ENCODE measurements around the gene MYO1E.

The MYO1E gene

GRCh38 chr15:59208613-59209249 is 163.9 kb downstream of the MYO1E start:
- DNase-seq (ENCODE audit: low read depth, low spot score) = no peak

GRCh38 chr15:59206623-59207183 is 166.0 kb downstream of the MYO1E start, which contains the start of gene LDHAL6B:
Gene LDHAL6B (plus strand): TSS chr15:59206843. CDS start chr15:59206941, 98 bp downstream.
- no peak for DNase-seq (ENCODE audit: low read depth, low spot score)
- no peak within 1 kb of the TSS for H3K27ac ChIP-seq

More at GRCh38 chr15:59208613-59209249, 163.9 kb downstream of the MYO1E start:
- no peak overlapping the region for H3K27ac ChIP-seq

- no peak overlapping the region for H3K27ac ChIP-seq
- DNase-seq (ENCODE audit: low read depth, low spot score) = no peak
Measured at GRCh38 chr15:59205839-59206622, 166.6 kb downstream of the MYO1E start.

GRCh38 chr15:59203657-59204056 is 169.0 kb downstream of the MYO1E start:
- H3K27ac ChIP-seq = no peak overlapping the region
- DNase-seq (ENCODE audit: low read depth, low spot score) = no peak

GRCh38 chr15:59203008-59203407 is 169.7 kb downstream of the MYO1E start:
- no peak overlapping the region for H3K27ac ChIP-seq
- no peak for DNase-seq (ENCODE audit: low read depth, low spot score)

GRCh38 chr15:59200560-59200959 is 172.1 kb downstream of the MYO1E start:
- DNase-seq (ENCODE audit: low read depth, low spot score) = no peak
- peak overlapping the region; percentile 48 for H3K27ac ChIP-seq

GRCh38 chr15:59199626-59200465 is 172.8 kb downstream of the MYO1E start:
- no peak for DNase-seq (ENCODE audit: low read depth, low spot score)
- H3K27ac ChIP-seq = peak overlapping the region; percentile 48

- H3K27ac ChIP-seq = no peak overlapping the region
- DNase-seq (ENCODE audit: low read depth, low spot score) = no peak
Measured at GRCh38 chr15:59197454-59197853, 175.2 kb downstream of the MYO1E start.

- H3K27ac ChIP-seq = no peak overlapping the region
- no peak for DNase-seq (ENCODE audit: low read depth, low spot score)
Measured at GRCh38 chr15:59196416-59196815, 176.3 kb downstream of the MYO1E start.

- no peak for DNase-seq (ENCODE audit: low read depth, low spot score)
- H3K27ac ChIP-seq = no peak overlapping the region
Measured at GRCh38 chr15:59194639-59195325, 177.9 kb downstream of the MYO1E start.

GRCh38 chr15:59191855-59192237 is 180.8 kb downstream of the MYO1E start:
- peak; percentile 97 for DNase-seq (ENCODE audit: low read depth, low spot score)
- H3K27ac ChIP-seq = peak overlapping the region; percentile 92

GRCh38 chr15:59190291-59190690 is 182.4 kb downstream of the MYO1E start:
- no peak overlapping the region for H3K27ac ChIP-seq
- DNase-seq (ENCODE audit: low read depth, low spot score) = no peak

- H3K27ac ChIP-seq = no peak overlapping the region
- no peak for DNase-seq (ENCODE audit: low read depth, low spot score)
Measured at GRCh38 chr15:59189241-59189640, 183.4 kb downstream of the MYO1E start.

- no peak overlapping the region for H3K27ac ChIP-seq
- DNase-seq (ENCODE audit: low read depth, low spot score) = no peak
Measured at GRCh38 chr15:59186501-59186900, 186.2 kb downstream of the MYO1E start.

GRCh38 chr15:59185725-59186124 is 186.9 kb downstream of the MYO1E start:
- DNase-seq (ENCODE audit: low read depth, low spot score) = no peak
- no peak overlapping the region for H3K27ac ChIP-seq

- DNase-seq (ENCODE audit: low read depth, low spot score) = no peak
- no peak overlapping the region for H3K27ac ChIP-seq
Measured at GRCh38 chr15:59180945-59181600, 191.6 kb downstream of the MYO1E start.

GRCh38 chr15:59179717-59180116 is 193.0 kb downstream of the MYO1E start:
- no peak overlapping the region for H3K27ac ChIP-seq

GRCh38 chr15:59178151-59178695 is 194.4 kb downstream of the MYO1E start:
- no peak for DNase-seq (ENCODE audit: low read depth, low spot score)
- no peak overlapping the region for H3K27ac ChIP-seq

More at GRCh38 chr15:59179717-59180116, 193.0 kb downstream of the MYO1E start:
- no peak for DNase-seq (ENCODE audit: low read depth, low spot score)

- no peak overlapping the region for H3K27ac ChIP-seq
- DNase-seq (ENCODE audit: low read depth, low spot score) = no peak
Measured at GRCh38 chr15:59177317-59177660, 195.4 kb downstream of the MYO1E start.

Measured in epithelial cell of prostate (primary cell).